ENCODE measurements around the gene C5.

C5 gene

DNA sequence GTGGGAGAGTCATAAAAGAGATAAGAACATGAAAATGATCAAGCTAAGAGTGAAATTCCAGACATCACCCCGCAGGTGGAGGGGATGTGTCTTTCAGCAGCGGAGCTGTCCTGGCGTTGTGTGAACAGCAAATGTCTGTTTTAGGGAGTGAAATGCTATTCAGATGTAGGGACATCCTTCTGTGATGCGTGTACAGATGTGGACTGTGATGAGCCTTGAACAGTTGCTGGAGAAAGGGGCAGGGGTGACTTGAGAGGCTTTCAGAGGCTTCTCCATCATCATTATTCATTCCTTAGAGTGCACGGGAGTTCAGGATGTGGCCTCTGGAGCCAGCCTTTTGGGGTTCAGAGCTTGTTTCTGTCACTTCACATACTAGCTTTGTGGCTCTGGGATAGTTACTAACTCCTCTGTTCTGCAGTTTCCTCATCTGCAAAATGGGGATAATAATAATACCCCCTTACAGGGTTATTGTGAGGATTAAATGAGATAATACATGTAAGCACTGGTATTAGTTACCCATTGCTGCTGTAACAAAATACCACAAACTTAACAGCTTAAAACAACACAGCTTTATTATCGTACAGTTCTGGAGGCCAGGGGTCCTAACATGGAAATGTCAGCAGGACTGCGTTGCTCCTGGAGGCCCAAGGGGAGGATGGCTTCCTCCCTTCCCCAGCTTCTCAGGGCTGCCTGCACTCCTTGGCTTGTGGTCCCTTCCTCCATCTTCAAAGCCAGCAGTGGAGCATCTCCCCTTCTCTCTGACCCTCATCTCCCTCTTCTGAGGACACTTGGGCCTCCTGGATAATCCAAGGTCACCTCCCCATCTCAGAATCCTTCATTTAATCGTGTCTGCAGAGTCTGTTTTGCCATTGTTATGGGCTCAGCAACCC, 132.8 kb downstream of the C5 start:
- Histone ChIP-seq H3K79me2 (ENCODE audit: insufficient read depth, low read length) (no peaks in the 10 kb centered on the region), H3K9me2 (replicated peaks; ENCODE audit: low read depth, low read length) (no peaks in the 10 kb centered on the region), H3K36me3 (ENCODE audit: insufficient read depth, low read length) (no peaks in the 10 kb centered on the region), H3K4me1 (ENCODE audit: insufficient read depth, low read length, poor library complexity, severe bottlenecking) (peaks cover 40% of the 10 kb centered on the region), H4K20me1 (ENCODE audit: insufficient read depth, low read length, poor library complexity, severe bottlenecking) (no peaks in the 10 kb centered on the region), H3K9me3 (ENCODE audit: insufficient read depth, low read depth, low read length) (no peaks in the 10 kb centered on the region), H3K4me2 (ENCODE audit: low read depth, low read length, poor library complexity, severe bottlenecking) (no peak overlapping the region), H3F3A (ENCODE audit: low read depth) (no peaks in the 10 kb centered on the region), H3K4me3 (ENCODE audit: low read length, poor library complexity, severe bottlenecking) (no peak overlapping the region), H2AFZ (ENCODE audit: low read length) (no peak overlapping the region), H3K27me3 (ENCODE audit: insufficient read depth, low read length, poor library complexity, severe bottlenecking) (no peaks in the 10 kb centered on the region), H3K9ac (ENCODE audit: low read depth, low read length, poor library complexity, severe bottlenecking) (peak overlapping the region; percentile 30)
- TF ChIP-seq EZH2phosphoT487 (IDR thresholded peaks at IDR 0.05; ENCODE audit: borderline replicate concordance) (no peak), CTCF (conservative IDR thresholded peaks at IDR 0.05; ENCODE audit: low read length) (no peak)

- no peaks in the 10 kb centered on the region for H3K36me3 ChIP-seq (ENCODE audit: insufficient read depth, low read length)
- no peak overlapping the region for H3K4me3 ChIP-seq (ENCODE audit: low read length, poor library complexity, severe bottlenecking)
- H3K79me2 ChIP-seq (ENCODE audit: insufficient read depth, low read length) = no peaks in the 10 kb centered on the region
- H3K4me1 ChIP-seq (ENCODE audit: insufficient read depth, low read length, poor library complexity, severe bottlenecking) = peaks cover 40% of the 10 kb centered on the region
- H3K27me3 ChIP-seq (ENCODE audit: insufficient read depth, low read length, poor library complexity, severe bottlenecking) = no peaks in the 10 kb centered on the region
- peak overlapping the region; percentile 30 for H3K9ac ChIP-seq (ENCODE audit: low read depth, low read length, poor library complexity, severe bottlenecking)
- no peaks in the 10 kb centered on the region for H3K9me2 ChIP-seq (replicated peaks; ENCODE audit: low read depth, low read length)
- TF ChIP-seq EZH2phosphoT487 (IDR thresholded peaks at IDR 0.05; ENCODE audit: borderline replicate concordance) (no peak), CTCF (conservative IDR thresholded peaks at IDR 0.05; ENCODE audit: low read length) (no peak)
- H4K20me1 ChIP-seq (ENCODE audit: insufficient read depth, low read length, poor library complexity, severe bottlenecking) = no peaks in the 10 kb centered on the region
- no peak overlapping the region for H2AFZ ChIP-seq (ENCODE audit: low read length)
- no peaks in the 10 kb centered on the region for H3K9me3 ChIP-seq (ENCODE audit: insufficient read depth, low read depth, low read length)
- H3F3A ChIP-seq (ENCODE audit: low read depth) = no peaks in the 10 kb centered on the region
- H3K4me2 ChIP-seq (ENCODE audit: low read depth, low read length, poor library complexity, severe bottlenecking) = peak overlapping the region; percentile 56
These were observed 133.5 kb downstream of the C5 start for GRCh38 chr9:120916588-120916987.

- no peaks in the 10 kb centered on the region for H3K27me3 ChIP-seq (ENCODE audit: insufficient read depth, low read length, poor library complexity, severe bottlenecking)
- no peaks in the 10 kb centered on the region for H3K79me2 ChIP-seq (ENCODE audit: insufficient read depth, low read length)
- peak overlapping the region; percentile 56 for H3K4me2 ChIP-seq (ENCODE audit: low read depth, low read length, poor library complexity, severe bottlenecking)
- no peaks in the 10 kb centered on the region for H3K9me2 ChIP-seq (replicated peaks; ENCODE audit: low read depth, low read length)
- TF ChIP-seq EZH2phosphoT487 (IDR thresholded peaks at IDR 0.05; ENCODE audit: borderline replicate concordance) (no peak), CTCF (conservative IDR thresholded peaks at IDR 0.05; ENCODE audit: low read length) (no peak)
- H2AFZ ChIP-seq (ENCODE audit: low read length) = no peak overlapping the region
- H3K36me3 ChIP-seq (ENCODE audit: insufficient read depth, low read length) = no peaks in the 10 kb centered on the region
- H3F3A ChIP-seq (ENCODE audit: low read depth) = no peaks in the 10 kb centered on the region
- peak overlapping the region; percentile 4 for H3K4me3 ChIP-seq (ENCODE audit: low read length, poor library complexity, severe bottlenecking)
- peak overlapping the region; percentile 30 for H3K9ac ChIP-seq (ENCODE audit: low read depth, low read length, poor library complexity, severe bottlenecking)
- peaks cover 35% of the 10 kb centered on the region for H3K4me1 ChIP-seq (ENCODE audit: insufficient read depth, low read length, poor library complexity, severe bottlenecking)
- no peaks in the 10 kb centered on the region for H3K9me3 ChIP-seq (ENCODE audit: insufficient read depth, low read depth, low read length)
- no peaks in the 10 kb centered on the region for H4K20me1 ChIP-seq (ENCODE audit: insufficient read depth, low read length, poor library complexity, severe bottlenecking)
These were observed 134.1 kb downstream of the C5 start for GRCh38 chr9:120915854-120916470.

Data from Loucy (cell line).